HepG2 (cell line): ENCODE results near the gene GART. TPM values are rescaled to one million over a fixed set of nuclear protein-coding genes. Genes with fewer than 3 reads are reported as not detected.

Experiments
- CBFB ChIP-seq: sonication (generic); formaldehyde crosslinking; IDR thresholded peaks from 2 replicates; pipeline ENCODE4 v1.4.0; 2020; ENCODE audit warnings: missing genetic modification reagents
- DDIT3 ChIP-seq: sonication (generic); formaldehyde crosslinking; IDR thresholded peaks from 2 replicates; pipeline ENCODE4 v1.4.0; 2020; ENCODE audit warnings: mild to moderate bottlenecking, missing genetic modification reagents
- FOXJ3 ChIP-seq: sonication (generic); formaldehyde crosslinking; IDR thresholded peaks from 2 replicates; pipeline ENCODE4 v1.4.0; 2020; ENCODE audit warnings: missing genetic modification reagents, mild to moderate bottlenecking, borderline replicate concordance
- FOXK2 ChIP-seq: fragments of 450-650 bp; IDR thresholded peaks from 2 replicates; pipeline ENCODE4 v1.6.1; 2016
- GATA4 ChIP-seq: sonication (generic); IDR thresholded peaks from 2 replicates; pipeline ENCODE4 v1.6.1; 2016; ENCODE audit warnings: antibody characterized with exemption, low read depth, borderline replicate concordance
- GATAD1 ChIP-seq: IDR thresholded peaks from 2 replicates; pipeline ENCODE4 v1.6.1; 2016; ENCODE audit warnings: missing genetic modification reagents, missing compliant biosample characterization
- KDM5B ChIP-seq: sonication (generic); formaldehyde crosslinking; IDR thresholded peaks from 2 replicates; pipeline ENCODE4 v1.4.0; 2020; ENCODE audit warnings: missing genetic modification reagents, mild to moderate bottlenecking, borderline replicate concordance
- LCORL ChIP-seq, 2 experiments: fragments of 450-650 bp in 1 of 2; sonication (generic) in 1 of 2; formaldehyde crosslinking in 1 of 2; IDR thresholded peaks; 2 replicates each; pipeline versions ENCODE4 v1.5.0 to v1.6.1; 2017 to 2020; ENCODE audit warnings: antibody characterized with exemption in 1 of 2, missing genetic modification reagents in 1 of 2
- REL ChIP-seq: sonication (generic); formaldehyde crosslinking; conservative IDR thresholded peaks from 2 replicates; pipeline ENCODE4 v1.8.0; 2022; ENCODE audit warnings: mild to moderate bottlenecking, missing genetic modification reagents, moderate library complexity
- RERE ChIP-seq: IDR thresholded peaks from 2 replicates; pipeline ENCODE4 v1.6.1; 2016; ENCODE audit warnings: low read depth, missing genetic modification reagents, missing compliant biosample characterization
- SOX6 ChIP-seq, 2 experiments: fragments of 450-650 bp in 1 of 2; sonication (generic) in 1 of 2; formaldehyde crosslinking in 1 of 2; IDR thresholded peaks; 2 replicates each; pipeline versions ENCODE4 v1.4.0 to v1.6.1; 2017 to 2020; ENCODE audit warnings: antibody characterized with exemption in 1 of 2, mild to moderate bottlenecking in 1 of 2, missing genetic modification reagents in 1 of 2
- USF2 ChIP-seq, 2 experiments: sonication (generic) in 1 of 2; formaldehyde crosslinking in 1 of 2; IDR thresholded peaks; 2 replicates each; pipeline versions ENCODE4 v1.5.1 to v1.6.1; 2011 to 2020; ENCODE audit warnings: borderline replicate concordance in 1 of 2, low read depth in 1 of 2, low read length in 1 of 2, mild to moderate bottlenecking in 1 of 2, missing genetic modification reagents in 1 of 2, moderate library complexity in 1 of 2
- ZBTB46 ChIP-seq: sonication (generic); formaldehyde crosslinking; IDR thresholded peaks from 2 replicates; pipeline ENCODE4 v1.4.0; 2020; ENCODE audit warnings: mild to moderate bottlenecking, missing genetic modification reagents, borderline replicate concordance
- ZNF333 ChIP-seq: sonication (generic); formaldehyde crosslinking; IDR thresholded peaks from 2 replicates; pipeline ENCODE4 v1.4.0; 2020; ENCODE audit warnings: mild to moderate bottlenecking, missing genetic modification reagents, borderline replicate concordance
- ZNF777 ChIP-seq: sonication (generic); formaldehyde crosslinking; IDR thresholded peaks from 2 replicates; pipeline ENCODE4 v1.4.0; 2020; ENCODE audit warnings: missing genetic modification reagents
- polyA plus RNA-seq, 8 experiments: library from polyadenylated mRNA; depleted of rRNA in 3 of 8; stranded (reverse) in 7 of 8; unstranded in 1 of 8; fragments of >200 nt; fragmentation: Illumina TruSeq in 4 of 8; extraction: Trizol in 4 of 8; gene quantifications; 2 replicates each; pipeline versions ENCODE4 v1.2.1 to v1.2.3, GENCODE V29; 2011 to 2016; ENCODE audit warnings: low read depth in 4 of 8, missing spikeins in 1 of 8, mixed read lengths in 1 of 8; ENCODE audit not compliant: insufficient read depth in 1 of 8
- total RNA-seq, 5 experiments: library from RNA; depleted of rRNA; stranded (reverse); fragments of >200 nt; fragmentation: Illumina TruSeq; extraction: Trizol; gene quantifications; 2 replicates each; pipeline ENCODE4 v1.2.3, GENCODE V29; 2016; ENCODE audit warnings: low read depth in 1 of 5

The GART gene
- total and polyA plus RNA-seq, 2 of the 13 experiments (the other 11 are each of a cell fraction or from before 2014, with no cell fraction given) = 17.9 to 109 TPM

GRCh38 chr21:33588485-33589335, 46.8 kb upstream of the GART start, which contains the start of gene DONSON (continued):
- TF ChIP-seq ZBTB46 (CRISPR knock-in tag) = no peak
- no peak for TF ChIP-seq ZNF333
- no peak for TF ChIP-seq USF2 (IDR thresholded peaks at IDR 0.05; ENCODE audit: low read depth, low read length)
- TF ChIP-seq USF2 (CRISPR knock-in tag; IDR thresholded peaks at IDR 0.05; ENCODE audit: borderline replicate concordance) = no peak
- TF ChIP-seq CBFB = no peak
- TF ChIP-seq GATAD1 (CRISPR knock-in tag) = no peak; the same call in 1 of the 2 replicates
- no peak for TF ChIP-seq REL (CRISPR knock-in tag)
- TF ChIP-seq FOXJ3 = no peak; the same call in 1 of the 2 replicates
- no peak for TF ChIP-seq FOXK2
- no peak for TF ChIP-seq SOX6 (IDR thresholded peaks at IDR 0.05)
- TF ChIP-seq SOX6 (CRISPR knock-in tag; IDR thresholded peaks at IDR 0.05) = peak; percentile 66
- peak; percentile 81; the same call in 1 of the 2 replicates for TF ChIP-seq ZNF777 (CRISPR knock-in tag)
- TF ChIP-seq DDIT3 (CRISPR knock-in tag) = no peak
- TF ChIP-seq LCORL (IDR thresholded peaks at IDR 0.05) = no peak
- no peak; the same call in 1 of the 2 replicates for TF ChIP-seq LCORL (CRISPR knock-in tag; IDR thresholded peaks at IDR 0.05)
- no peak for TF ChIP-seq RERE (CRISPR knock-in tag)
- TF ChIP-seq KDM5B = peak; percentile 72; the same call in 1 of the 2 replicates
- no peak for TF ChIP-seq GATA4
